Measurements from ENCODE around the gene LRRC59. TPM values are rescaled to one million over a fixed set of nuclear protein-coding genes. Genes with fewer than 3 reads are reported as not detected.

Gene LRRC59
- total and polyA plus RNA-seq, 2 of the 4 experiments (the other 2 are of a cell fraction), result 139 to 233 TPM

DNA sequence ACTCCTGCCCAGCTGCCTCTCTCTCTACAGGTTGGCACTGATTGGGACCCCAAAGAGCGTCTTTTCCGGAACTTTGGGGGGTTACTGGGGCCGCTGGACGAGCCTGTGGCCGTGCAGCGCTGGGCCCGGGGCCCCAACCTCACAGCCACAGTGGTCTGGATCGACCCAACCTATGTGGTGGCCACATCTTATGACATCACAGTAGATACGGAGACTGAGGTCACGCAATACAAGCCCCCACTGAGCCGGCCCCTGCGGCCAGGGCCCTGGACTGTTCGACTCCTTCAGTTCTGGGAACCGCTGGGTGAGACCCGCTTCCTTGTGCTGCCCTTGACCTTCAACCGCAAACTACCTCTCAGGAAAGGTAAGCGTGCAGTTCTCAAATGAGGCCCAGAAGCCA, 39.1 kb downstream of the LRRC59 start:
- Histone ChIP-seq H3K9me3 (ENCODE audit: control insufficient read depth, insufficient read depth, low read length) (no peaks in the 10 kb centered on the region), H3K79me1 (ENCODE audit: low read depth in 1 of 2, low read length in 2 of 2) (peaks cover 3% of the 10 kb centered on the region in 2 experiments; a peak in 2 of 4 replicates), H3K27me3 (ENCODE audit: control insufficient read depth, insufficient read depth, low read length) (no peaks in the 10 kb centered on the region), H3K4ac (ENCODE audit: low read depth, low read length) (no peak overlapping the region), H3K9me1 (ENCODE audit: insufficient read depth, low read length) (no peaks in the 10 kb centered on the region), H2AFZ (replicated peaks; ENCODE audit: low read length, poor library complexity) (no peak overlapping the region), H3K23ac (ENCODE audit: low read depth, low read length) (no peak overlapping the region), H2BK20ac (ENCODE audit: low read depth, low read length) (no peak overlapping the region), H2BK5ac (ENCODE audit: low read depth, low read length, poor library complexity, severe bottlenecking) (no peak overlapping the region), H3K14ac (replicated peaks; ENCODE audit: low read depth, low read length) (no peak overlapping the region), H3K27ac (ENCODE audit: insufficient read depth, low read length) (no peak overlapping the region), H4K5ac (ENCODE audit: low read depth, low read length) (no peak overlapping the region), H2AK5ac (ENCODE audit: low read depth, low read length) (no peak overlapping the region), H3K36me3 (ENCODE audit: control insufficient read depth, insufficient read depth, low read length) (peaks cover 62% of the 10 kb centered on the region), H3K18ac (ENCODE audit: low read depth, low read length) (no peak overlapping the region), H4K8ac (ENCODE audit: low read depth in 2 of 2, low read length in 2 of 2) (no peak overlapping the region), H3K56ac (ENCODE audit: extremely low read depth, insufficient read depth, low read length) (no peak overlapping the region), H4K91ac (ENCODE audit: insufficient read depth, low read depth, low read length) (no peak overlapping the region), H3K4me1 (ENCODE audit: control insufficient read depth, insufficient read depth, low read length) (no peaks in the 10 kb centered on the region), H2AK9ac (replicated peaks; ENCODE audit: low read depth, low read length, poor library complexity) (no peak overlapping the region), H3K9ac (ENCODE audit: low read depth, low read length) (no peak overlapping the region), H3K4me2 (ENCODE audit: low read depth, low read length) (no peak overlapping the region), H3K4me3 (ENCODE audit: insufficient read depth, low read depth, low read length) (no peak overlapping the region), H4K20me1 (ENCODE audit: insufficient read depth, low read length) (peaks cover 8% of the 10 kb centered on the region; the same call in 1 of the 2 replicates), H2BK15ac (ENCODE audit: low read depth, low read length) (no peak overlapping the region), H2BK120ac (ENCODE audit: low read depth, low read length) (no peak overlapping the region)
- WGBS, 2 experiments (ENCODE audit: extremely low coverage in 2 of 2, insufficient read length in 1 of 2), result 89% methylated on average over 9 of the region's 17 CpGs; no CpG with 5 or more reads in 1 of the 2 experiments
- CTCF ChIA-PET, result no interaction called here
- POLR2A ChIA-PET (ENCODE audit: unreplicated experiment), result no interaction called here
- dilution Hi-C loops (cut with HindIII; ENCODE audit: low sequenced_read_pairs, unreplicated experiment) (no loop called here), intact Hi-C loops (cut with micrococcal nuclease) (no loop called here), in situ Hi-C loops (cut with MboI; ENCODE audit: low sequenced_read_pairs) (no loop called here)
- no TSS peak for BruUV-seq (replicated peaks)
- ATAC-seq (ENCODE audit: low read depth) (no peak), DNase-seq (no peak)
- TF ChIP-seq RCOR1 (IDR thresholded peaks at IDR 0.05; ENCODE audit: insufficient replicate concordance, low read length) (no peak), RAD21 (IDR thresholded peaks at IDR 0.05; ENCODE audit: low read length) (no peak), SMC3 (IDR thresholded peaks at IDR 0.05; ENCODE audit: low read depth, low read length) (no peak)
- TF ChIP-seq, protein P1, sequence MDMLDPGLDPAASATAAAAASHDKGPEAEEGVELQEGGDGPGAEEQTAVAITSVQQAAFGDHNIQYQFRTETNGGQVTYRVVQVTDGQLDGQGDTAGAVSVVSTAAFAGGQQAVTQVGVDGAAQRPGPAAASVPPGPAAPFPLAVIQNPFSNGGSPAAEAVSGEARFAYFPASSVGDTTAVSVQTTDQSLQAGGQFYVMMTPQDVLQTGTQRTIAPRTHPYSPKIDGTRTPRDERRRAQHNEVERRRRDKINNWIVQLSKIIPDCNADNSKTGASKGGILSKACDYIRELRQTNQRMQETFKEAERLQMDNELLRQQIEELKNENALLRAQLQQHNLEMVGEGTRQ (IDR thresholded peaks at IDR 0.05; ENCODE audit: low read depth, low read length), result no peak
